SK-N-SH (cell line): ENCODE results near the gene TAF4. TPM values are rescaled to one million over a fixed set of nuclear protein-coding genes. Genes with fewer than 3 reads are reported as not detected.

Experiments used
- CTCF ChIA-PET: fragments of 300-600, 350-600 bp; formaldehyde crosslinking; extraction: SDS; loops from one replicate; lab custom pipeline; 2021; lab: Yijun Ruan, JAX
- POLR2A ChIA-PET: fragments of 350-600 bp; sonication (Branson Sonifier 250); formaldehyde crosslinking; extraction: SDS; loops from one replicate; lab custom pipeline; 2020; ENCODE audit warnings: antibody characterized with exemption, inconsistent platforms; lab: Yijun Ruan, JAX
- DNase-seq: peaks from one replicate; pipeline ENCODE4 v3.0.0; 2012
- H2AFZ ChIP-seq: fragments of 200-600 bp; sonication (generic); 2 replicates; pipeline ENCODE4 v1.8.1; 2016; ENCODE audit warnings: antibody characterized with exemption, mild to moderate bottlenecking, low read depth
- H3F3A ChIP-seq: fragments of 200-600 bp; sonication (generic); replicated peaks from 2 replicates; pipeline ENCODE3; 2016; ENCODE audit warnings: antibody characterized with exemption, mild to moderate bottlenecking; ENCODE audit not compliant: insufficient read depth
- H3K27ac ChIP-seq, 2 experiments: fragments of 200-500 bp in 1 of 2; fragments of 200-600 bp in 1 of 2; sonication (Bioruptor generic) in 1 of 2; sonication (generic), shearing (Covaris generic) in 1 of 2; 2 replicates each; pipeline versions ENCODE4 v1.5.1 to v1.6.1; 2014 to 2016; ENCODE audit warnings: low read depth in 2 of 2, inconsistent platforms in 1 of 2, low read length in 1 of 2, mild to moderate bottlenecking in 1 of 2, mixed read lengths in 1 of 2
- H3K27me3 ChIP-seq: fragments of 200-600 bp; sonication (generic), shearing (Covaris generic); 2 replicates; pipeline ENCODE4 v1.6.1; 2016; ENCODE audit warnings: mixed run types; ENCODE audit not compliant: insufficient read depth
- H3K36me3 ChIP-seq, 2 experiments: fragments of 200-500 bp in 1 of 2; fragments of 200-600 bp in 1 of 2; sonication (Bioruptor generic) in 1 of 2; sonication (generic) in 1 of 2; replicated peaks in 1 of 2; 2 replicates each; pipeline versions ENCODE3 to v1.5.1; 2014 to 2016; ENCODE audit warnings: low read length in 1 of 2, mild to moderate bottlenecking in 1 of 2; ENCODE audit not compliant: insufficient read depth in 2 of 2, control insufficient read depth in 1 of 2
- H3K4me1 ChIP-seq, 2 experiments: fragments of 200-500 bp in 1 of 2; fragments of 200-600 bp in 1 of 2; sonication (Bioruptor generic) in 1 of 2; sonication (generic), shearing (Covaris generic) in 1 of 2; 2 replicates each; pipeline versions ENCODE4 v1.5.1 to v1.6.1; 2014 to 2016; ENCODE audit warnings: low read depth in 1 of 2, low read length in 1 of 2, mixed run types in 1 of 2; ENCODE audit not compliant: insufficient read depth in 2 of 2, control insufficient read depth in 1 of 2
- H3K4me2 ChIP-seq: fragments of 200-600 bp; sonication (generic), shearing (Covaris generic); 2 replicates; pipeline ENCODE4 v1.6.1; 2017; ENCODE audit warnings: mixed run types
- H3K4me3 ChIP-seq, 2 experiments: fragments of 200-500 bp in 1 of 2; fragments of 200-600 bp in 1 of 2; sonication (Bioruptor generic) in 1 of 2; sonication (generic), shearing (Covaris generic) in 1 of 2; 2 replicates each; pipeline versions ENCODE4 v1.5.1 to v1.8.1; 2014 to 2016; ENCODE audit warnings: low read depth in 2 of 2, inconsistent platforms in 1 of 2, low read length in 1 of 2, mild to moderate bottlenecking in 1 of 2, mixed read lengths in 1 of 2, moderate library complexity in 1 of 2
- H3K79me2 ChIP-seq: fragments of 200-600 bp; sonication (generic); 2 replicates; pipeline ENCODE4 v1.8.1; 2017; ENCODE audit warnings: mild to moderate bottlenecking; ENCODE audit not compliant: insufficient read depth
- H3K9ac ChIP-seq: fragments of 200-600 bp; sonication (generic); 2 replicates; pipeline ENCODE4 v1.6.1; 2017; ENCODE audit warnings: mixed run types
- H3K9me2 ChIP-seq: fragments of 200-600 bp; sonication (generic); 2 replicates; pipeline ENCODE4 v1.6.1; 2017; ENCODE audit warnings: mixed run types
- H3K9me3 ChIP-seq: fragments of 200-600 bp; sonication (generic); 2 replicates; pipeline ENCODE4 v1.6.1; 2017; ENCODE audit warnings: mixed run types, mild to moderate bottlenecking, moderate library complexity
- H4K20me1 ChIP-seq: fragments of 200-600 bp; sonication (generic); 2 replicates; pipeline ENCODE4 v1.6.1; 2017; ENCODE audit warnings: mild to moderate bottlenecking, mixed run types; ENCODE audit not compliant: insufficient read depth
- EP300 ChIP-seq, 2 experiments: IDR thresholded peaks; 2 replicates each; pipeline versions ENCODE4 v1.4.0 to v1.6.1; 2012; ENCODE audit warnings: borderline replicate concordance in 1 of 2, low read depth in 1 of 2, low read length in 1 of 2
- FOSL2 ChIP-seq: IDR thresholded peaks from 2 replicates; pipeline ENCODE4 v1.4.0; 2012; ENCODE audit warnings: low read depth, mild to moderate bottlenecking, moderate library complexity, borderline replicate concordance
- GABPA ChIP-seq: IDR thresholded peaks from 2 replicates; pipeline ENCODE4 v1.4.0; 2012; ENCODE audit warnings: low read depth, mild to moderate bottlenecking
- MEF2A ChIP-seq: IDR thresholded peaks from 2 replicates; pipeline ENCODE4 v1.4.0; 2012; ENCODE audit warnings: low read depth, borderline replicate concordance
- MXI1 ChIP-seq: IDR thresholded peaks from 2 replicates; pipeline ENCODE4 v1.6.1; 2012; ENCODE audit warnings: mild to moderate bottlenecking, low read depth, low read length, improper control_type of control experiment
- RFX5 ChIP-seq: IDR thresholded peaks from 2 replicates; pipeline ENCODE4 v1.6.1; 2012; ENCODE audit warnings: mild to moderate bottlenecking, improper control_type of control experiment, low read length
- TAF1 ChIP-seq: IDR thresholded peaks from 2 replicates; pipeline ENCODE4 v1.6.1; 2012; ENCODE audit warnings: low read depth, mild to moderate bottlenecking, low read length, moderate library complexity, borderline replicate concordance
- WGBS: methylation state at CpG from one replicate; pipeline ENCODE4 v1.1.6; 2017; ENCODE audit warnings: low lambda C conversion rate; 5-methylcytosine and 5-hydroxymethylcytosine counted together
- polyA plus RNA-seq, 3 experiments: library from polyadenylated mRNA; depleted of rRNA; stranded (reverse); fragments of >200 nt; gene quantifications; 2 replicates each; pipeline ENCODE4 v1.2.3, GENCODE V29; 2012
- TF ChIP-seq, protein P1 (sequence below): IDR thresholded peaks from 2 replicates; pipeline ENCODE4; 2012
- TF ChIP-seq, protein P2 (sequence below): fragments of 200-600 bp; sonication (generic); IDR thresholded peaks from 2 replicates; pipeline ENCODE4 v1.6.1; 2017; ENCODE audit warnings: antibody characterized with exemption, mild to moderate bottlenecking, moderate library complexity
- TF ChIP-seq, protein P3 (sequence below): fragments of 150-350 bp; IDR thresholded peaks from 2 replicates; pipeline ENCODE4 v1.6.1; 2016; ENCODE audit warnings: mild to moderate bottlenecking, low read depth, low read length
- TF ChIP-seq, protein P4 (sequence below): IDR thresholded peaks from 2 replicates; pipeline ENCODE4 v1.6.1; 2012; ENCODE audit warnings: mild to moderate bottlenecking, low read depth, low read length, moderate library complexity

The TAF4 gene
- polyA plus RNA-seq, 1 of the 3 experiments (the other 2 are of a cell fraction): 4.8 TPM

DNA sequence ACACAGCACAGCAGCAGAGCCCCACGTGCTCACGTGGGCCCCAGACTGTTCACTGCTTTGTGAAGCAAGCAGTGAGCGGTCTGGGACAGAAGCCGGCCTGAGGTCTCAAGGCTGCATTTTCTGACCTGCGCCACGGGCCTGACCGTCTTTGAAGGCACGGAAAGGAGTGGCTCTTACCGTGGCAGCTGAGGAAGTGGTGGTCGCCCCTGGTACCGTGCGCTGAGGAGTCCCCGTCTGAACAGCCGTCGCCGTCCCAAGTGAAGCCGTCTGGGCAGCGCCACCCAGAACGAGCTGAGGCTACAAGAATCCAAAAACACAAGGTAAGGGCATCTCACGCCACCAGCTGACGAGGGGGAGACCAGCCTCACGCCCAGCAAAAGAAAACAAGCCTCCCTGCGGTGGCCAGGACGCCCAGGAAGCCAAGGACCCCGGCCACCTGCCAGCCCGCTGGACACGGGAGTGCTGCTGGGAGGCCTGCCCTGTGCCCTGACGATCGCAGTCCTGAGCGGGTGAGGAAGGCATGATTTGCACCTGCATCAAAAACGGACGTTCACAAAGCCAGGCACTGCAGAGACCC, 55.7 kb downstream of the TAF4 start:
- H3F3A ChIP-seq: no peaks in the 10 kb centered on the region
- 95% methylated on average over 30 of the region's 32 CpGs for WGBS
- H3K9me3 ChIP-seq: no peaks in the 10 kb centered on the region
- peaks cover 2% of the 10 kb centered on the region; the same call in 1 of the 2 replicates for H4K20me1 ChIP-seq
- CTCF ChIA-PET: interaction anchor here (0.7 to 5.3 kb wide), 30 partner anchors 9 to 255 kb away, joined by 3 to 130 read pairs (median 8); partner anchors contain the start of genes PSMA7, SS18L1 and TAF4
- H3K27ac ChIP-seq: no peak overlapping the region
- H3K9ac ChIP-seq: no peak overlapping the region
- DNase-seq: no peak
- H3K4me2 ChIP-seq: no peak overlapping the region
- H3K4me1 ChIP-seq: no peaks in the 10 kb centered on the region; a peak in 1 of 4 replicates
- no peak overlapping the region for H2AFZ ChIP-seq
- TF ChIP-seq MEF2A (no peak), FOSL2 (no peak), RFX5 (no peak), GABPA (no peak), EP300 (IDR thresholded peaks at IDR 0.05; ENCODE audit: borderline replicate concordance in 1 of 2, low read depth in 1 of 2, low read length in 1 of 2) (no peak), TAF1 (no peak), MXI1 (no peak)
- TF ChIP-seq, protein P1, sequence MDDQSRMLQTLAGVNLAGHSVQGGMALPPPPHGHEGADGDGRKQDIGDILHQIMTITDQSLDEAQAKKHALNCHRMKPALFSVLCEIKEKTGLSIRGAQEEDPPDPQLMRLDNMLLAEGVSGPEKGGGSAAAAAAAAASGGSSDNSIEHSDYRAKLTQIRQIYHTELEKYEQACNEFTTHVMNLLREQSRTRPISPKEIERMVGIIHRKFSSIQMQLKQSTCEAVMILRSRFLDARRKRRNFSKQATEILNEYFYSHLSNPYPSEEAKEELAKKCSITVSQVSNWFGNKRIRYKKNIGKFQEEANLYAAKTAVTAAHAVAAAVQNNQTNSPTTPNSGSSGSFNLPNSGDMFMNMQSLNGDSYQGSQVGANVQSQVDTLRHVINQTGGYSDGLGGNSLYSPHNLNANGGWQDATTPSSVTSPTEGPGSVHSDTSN: no peak
- TF ChIP-seq, protein P2, sequence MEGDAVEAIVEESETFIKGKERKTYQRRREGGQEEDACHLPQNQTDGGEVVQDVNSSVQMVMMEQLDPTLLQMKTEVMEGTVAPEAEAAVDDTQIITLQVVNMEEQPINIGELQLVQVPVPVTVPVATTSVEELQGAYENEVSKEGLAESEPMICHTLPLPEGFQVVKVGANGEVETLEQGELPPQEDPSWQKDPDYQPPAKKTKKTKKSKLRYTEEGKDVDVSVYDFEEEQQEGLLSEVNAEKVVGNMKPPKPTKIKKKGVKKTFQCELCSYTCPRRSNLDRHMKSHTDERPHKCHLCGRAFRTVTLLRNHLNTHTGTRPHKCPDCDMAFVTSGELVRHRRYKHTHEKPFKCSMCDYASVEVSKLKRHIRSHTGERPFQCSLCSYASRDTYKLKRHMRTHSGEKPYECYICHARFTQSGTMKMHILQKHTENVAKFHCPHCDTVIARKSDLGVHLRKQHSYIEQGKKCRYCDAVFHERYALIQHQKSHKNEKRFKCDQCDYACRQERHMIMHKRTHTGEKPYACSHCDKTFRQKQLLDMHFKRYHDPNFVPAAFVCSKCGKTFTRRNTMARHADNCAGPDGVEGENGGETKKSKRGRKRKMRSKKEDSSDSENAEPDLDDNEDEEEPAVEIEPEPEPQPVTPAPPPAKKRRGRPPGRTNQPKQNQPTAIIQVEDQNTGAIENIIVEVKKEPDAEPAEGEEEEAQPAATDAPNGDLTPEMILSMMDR: no peak
- TF ChIP-seq, protein P3, sequence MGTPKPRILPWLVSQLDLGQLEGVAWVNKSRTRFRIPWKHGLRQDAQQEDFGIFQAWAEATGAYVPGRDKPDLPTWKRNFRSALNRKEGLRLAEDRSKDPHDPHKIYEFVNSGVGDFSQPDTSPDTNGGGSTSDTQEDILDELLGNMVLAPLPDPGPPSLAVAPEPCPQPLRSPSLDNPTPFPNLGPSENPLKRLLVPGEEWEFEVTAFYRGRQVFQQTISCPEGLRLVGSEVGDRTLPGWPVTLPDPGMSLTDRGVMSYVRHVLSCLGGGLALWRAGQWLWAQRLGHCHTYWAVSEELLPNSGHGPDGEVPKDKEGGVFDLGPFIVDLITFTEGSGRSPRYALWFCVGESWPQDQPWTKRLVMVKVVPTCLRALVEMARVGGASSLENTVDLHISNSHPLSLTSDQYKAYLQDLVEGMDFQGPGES: no peak
- TF ChIP-seq, protein P4, sequence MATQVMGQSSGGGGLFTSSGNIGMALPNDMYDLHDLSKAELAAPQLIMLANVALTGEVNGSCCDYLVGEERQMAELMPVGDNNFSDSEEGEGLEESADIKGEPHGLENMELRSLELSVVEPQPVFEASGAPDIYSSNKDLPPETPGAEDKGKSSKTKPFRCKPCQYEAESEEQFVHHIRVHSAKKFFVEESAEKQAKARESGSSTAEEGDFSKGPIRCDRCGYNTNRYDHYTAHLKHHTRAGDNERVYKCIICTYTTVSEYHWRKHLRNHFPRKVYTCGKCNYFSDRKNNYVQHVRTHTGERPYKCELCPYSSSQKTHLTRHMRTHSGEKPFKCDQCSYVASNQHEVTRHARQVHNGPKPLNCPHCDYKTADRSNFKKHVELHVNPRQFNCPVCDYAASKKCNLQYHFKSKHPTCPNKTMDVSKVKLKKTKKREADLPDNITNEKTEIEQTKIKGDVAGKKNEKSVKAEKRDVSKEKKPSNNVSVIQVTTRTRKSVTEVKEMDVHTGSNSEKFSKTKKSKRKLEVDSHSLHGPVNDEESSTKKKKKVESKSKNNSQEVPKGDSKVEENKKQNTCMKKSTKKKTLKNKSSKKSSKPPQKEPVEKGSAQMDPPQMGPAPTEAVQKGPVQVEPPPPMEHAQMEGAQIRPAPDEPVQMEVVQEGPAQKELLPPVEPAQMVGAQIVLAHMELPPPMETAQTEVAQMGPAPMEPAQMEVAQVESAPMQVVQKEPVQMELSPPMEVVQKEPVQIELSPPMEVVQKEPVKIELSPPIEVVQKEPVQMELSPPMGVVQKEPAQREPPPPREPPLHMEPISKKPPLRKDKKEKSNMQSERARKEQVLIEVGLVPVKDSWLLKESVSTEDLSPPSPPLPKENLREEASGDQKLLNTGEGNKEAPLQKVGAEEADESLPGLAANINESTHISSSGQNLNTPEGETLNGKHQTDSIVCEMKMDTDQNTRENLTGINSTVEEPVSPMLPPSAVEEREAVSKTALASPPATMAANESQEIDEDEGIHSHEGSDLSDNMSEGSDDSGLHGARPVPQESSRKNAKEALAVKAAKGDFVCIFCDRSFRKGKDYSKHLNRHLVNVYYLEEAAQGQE: no peak
- peaks cover 8% of the 10 kb centered on the region for H3K79me2 ChIP-seq
- H3K27me3 ChIP-seq: no peaks in the 10 kb centered on the region
- no peaks in the 10 kb centered on the region for H3K9me2 ChIP-seq
- H3K36me3 ChIP-seq: peaks cover 3 to 51% of the 10 kb centered on the region in 2 experiments
- POLR2A ChIA-PET: no interaction called here
- H3K4me3 ChIP-seq: no peak overlapping the region
